Chondrocyte (in vitro differentiated cells): ENCODE results near the gene TCF4. TPM values are rescaled to one million over a fixed set of nuclear protein-coding genes. Genes with fewer than 3 reads are reported as not detected.

Source experiments
- DNase-seq: peaks from one replicate; pipeline ENCODE4 v3.0.0; 2021; ENCODE audit warnings: mixed read lengths, low spot score
- H3K27ac Mint-ChIP-seq: one replicate; pipeline ENCODE4 v1.8.0; 2021; ENCODE audit warnings: mild to moderate bottlenecking, moderate library complexity, mixed read lengths; ENCODE audit not compliant: unreplicated experiment
- H3K27me3 Mint-ChIP-seq: 2 replicates; pipeline ENCODE4 v1.8.0; 2021; ENCODE audit warnings: low read depth, mixed read lengths
- H3K36me3 Mint-ChIP-seq: 2 replicates; pipeline ENCODE4 v1.8.0; 2021; ENCODE audit warnings: low read depth, mixed read lengths
- H3K4me1 Mint-ChIP-seq: 2 replicates; pipeline ENCODE4 v1.8.0; 2021; ENCODE audit warnings: low read depth, mild to moderate bottlenecking, mixed read lengths
- H3K4me3 Mint-ChIP-seq: one replicate; pipeline ENCODE4 v1.8.0; 2021; ENCODE audit warnings: mild to moderate bottlenecking, moderate library complexity, mixed read lengths; ENCODE audit not compliant: unreplicated experiment
- H3K9me3 Mint-ChIP-seq: 2 replicates; pipeline ENCODE4 v1.8.0; 2021; ENCODE audit warnings: low read depth, mixed read lengths
- CTCF ChIP-seq: fragments of 200-600 bp; sonication (generic); IDR thresholded peaks from 2 replicates; pipeline ENCODE4 v1.5.0; 2021; ENCODE audit warnings: antibody characterized with exemption, mild to moderate bottlenecking, moderate library complexity
- total RNA-seq: library from RNA; stranded (reverse); gene quantifications from 3 replicates; pipeline ENCODE4 v1.2.1, GENCODE V29; 2021

TCF4 gene
- total RNA-seq, 1 donor from 2014 or later, result 36.8 TPM

- no peak for TF ChIP-seq CTCF
- no peak overlapping the region for H3K27ac Mint-ChIP-seq
- peaks cover 1% of the 10 kb centered on the region for H3K36me3 Mint-ChIP-seq
- no peak overlapping the region for H3K4me3 Mint-ChIP-seq
- no peak for DNase-seq
- H3K9me3 Mint-ChIP-seq, result no peaks in the 10 kb centered on the region
- H3K4me1 Mint-ChIP-seq, result peaks cover 16% of the 10 kb centered on the region
- no peaks in the 10 kb centered on the region for H3K27me3 Mint-ChIP-seq
These were observed 242.7 kb downstream of the TCF4 start for GRCh38 chr18:55345103-55345950.

GRCh38 chr18:55343396-55344073 lies 244.5 kb downstream of the TCF4 start:
- Mint-ChIP-seq H3K36me3 (peaks cover 1% of the 10 kb centered on the region), H3K4me1 (peaks cover 17% of the 10 kb centered on the region), H3K27ac (peak overlapping the region; percentile 45), H3K27me3 (no peaks in the 10 kb centered on the region), H3K4me3 (no peak overlapping the region), H3K9me3 (no peaks in the 10 kb centered on the region)
- peak; percentile 93 for TF ChIP-seq CTCF
- DNase-seq, result no peak

- Mint-ChIP-seq H3K36me3 (no peaks in the 10 kb centered on the region), H3K9me3 (no peaks in the 10 kb centered on the region), H3K4me3 (no peak overlapping the region), H3K4me1 (peaks cover 31% of the 10 kb centered on the region), H3K27me3 (no peaks in the 10 kb centered on the region), H3K27ac (no peak overlapping the region)
- no peak for DNase-seq
- no peak for TF ChIP-seq CTCF
These were observed 247.0 kb downstream of the TCF4 start for GRCh38 chr18:55340998-55341397.

- H3K27ac Mint-ChIP-seq, result no peak overlapping the region
- no peak for DNase-seq
- no peak overlapping the region for H3K4me3 Mint-ChIP-seq
- no peaks in the 10 kb centered on the region for H3K9me3 Mint-ChIP-seq
- TF ChIP-seq CTCF, result no peak
- H3K27me3 Mint-ChIP-seq, result no peaks in the 10 kb centered on the region
- no peaks in the 10 kb centered on the region for H3K36me3 Mint-ChIP-seq
- H3K4me1 Mint-ChIP-seq, result peaks cover 31% of the 10 kb centered on the region
These were observed 248.0 kb downstream of the TCF4 start for GRCh38 chr18:55339990-55340389.

- no peak for DNase-seq
- TF ChIP-seq CTCF, result peak; percentile 63
- Mint-ChIP-seq H3K27me3 (no peaks in the 10 kb centered on the region), H3K36me3 (no peaks in the 10 kb centered on the region), H3K4me1 (peaks cover 31% of the 10 kb centered on the region), H3K27ac (no peak overlapping the region), H3K4me3 (no peak overlapping the region), H3K9me3 (no peaks in the 10 kb centered on the region)
These were observed 248.9 kb downstream of the TCF4 start for GRCh38 chr18:55338978-55339650.
